ENCODE data around the gene APEH.

Gene APEH

GRCh38 chr3:49673715-49674496 lies at the start of gene APEH:
APEH (plus strand) TSS chr3:49674351; CDS start chr3:49674402, 51 bp downstream.
- peak; percentile 95 for DNase-seq (ENCODE audit: extremely low spot score, insufficient read length, low read depth)
- peak; percentile 100 for FAIRE-seq

- DNase-seq (ENCODE audit: extremely low spot score, insufficient read length, low read depth) (no peak), FAIRE-seq (no peak)
These were observed 49.1 kb upstream of the APEH start for GRCh38 chr3:49625071-49625470.

GRCh38 chr3:49626101-49626581 lies 48.0 kb upstream of the APEH start:
- FAIRE-seq (no peak), DNase-seq (ENCODE audit: extremely low spot score, insufficient read length, low read depth) (no peak)

GRCh38 chr3:49626796-49627195 lies 47.4 kb upstream of the APEH start:
- FAIRE-seq, result no peak
- DNase-seq (ENCODE audit: extremely low spot score, insufficient read length, low read depth), result no peak

- no peak for FAIRE-seq
- no peak for DNase-seq (ENCODE audit: extremely low spot score, insufficient read length, low read depth)
These were observed 46.5 kb upstream of the APEH start for GRCh38 chr3:49627634-49628033.

- no peak for FAIRE-seq
These were observed 45.9 kb upstream of the APEH start for GRCh38 chr3:49628249-49628648.

GRCh38 chr3:49629451-49629850 lies 44.7 kb upstream of the APEH start:
- FAIRE-seq (no peak), DNase-seq (ENCODE audit: extremely low spot score, insufficient read length, low read depth) (no peak)

More at GRCh38 chr3:49628249-49628648, 45.9 kb upstream of the APEH start:
- DNase-seq (ENCODE audit: extremely low spot score, insufficient read length, low read depth), result no peak

GRCh38 chr3:49629866-49630265 lies 44.3 kb upstream of the APEH start:
- DNase-seq (ENCODE audit: extremely low spot score, insufficient read length, low read depth), result no peak
- no peak for FAIRE-seq

- no peak for FAIRE-seq
- DNase-seq (ENCODE audit: extremely low spot score, insufficient read length, low read depth), result no peak
These were observed 43.4 kb upstream of the APEH start for GRCh38 chr3:49630784-49631183.

GRCh38 chr3:49634736-49635135 lies 39.4 kb upstream of the APEH start:
- no peak for FAIRE-seq

GRCh38 chr3:49636883-49637609 lies 37.1 kb upstream of the APEH start:
- DNase-seq (ENCODE audit: extremely low spot score, insufficient read length, low read depth), result no peak
- no peak for FAIRE-seq

More at GRCh38 chr3:49634736-49635135, 39.4 kb upstream of the APEH start:
- DNase-seq (ENCODE audit: extremely low spot score, insufficient read length, low read depth), result no peak

- no peak for FAIRE-seq
- DNase-seq (ENCODE audit: extremely low spot score, insufficient read length, low read depth), result no peak
These were observed 35.7 kb upstream of the APEH start for GRCh38 chr3:49638445-49638844.

- FAIRE-seq (no peak), DNase-seq (ENCODE audit: extremely low spot score, insufficient read length, low read depth) (no peak)
These were observed 34.6 kb upstream of the APEH start for GRCh38 chr3:49639551-49639950.

- DNase-seq (ENCODE audit: extremely low spot score, insufficient read length, low read depth) (no peak), FAIRE-seq (no peak)
These were observed 32.9 kb upstream of the APEH start for GRCh38 chr3:49641292-49641691.

GRCh38 chr3:49641921-49642707 lies 32.0 kb upstream of the APEH start:
- DNase-seq (ENCODE audit: extremely low spot score, insufficient read length, low read depth) (no peak), FAIRE-seq (no peak)

GRCh38 chr3:49642708-49643145 lies 31.4 kb upstream of the APEH start:
- FAIRE-seq (no peak), DNase-seq (ENCODE audit: extremely low spot score, insufficient read length, low read depth) (no peak)

GRCh38 chr3:49644684-49645083 lies 29.5 kb upstream of the APEH start:
- DNase-seq (ENCODE audit: extremely low spot score, insufficient read length, low read depth) (no peak), FAIRE-seq (no peak)

- DNase-seq (ENCODE audit: extremely low spot score, insufficient read length, low read depth) (no peak), FAIRE-seq (no peak)
These were observed 27.9 kb upstream of the APEH start for GRCh38 chr3:49646236-49646635.

- peak; percentile 39 for FAIRE-seq
- no peak for DNase-seq (ENCODE audit: extremely low spot score, insufficient read length, low read depth)
These were observed 26.4 kb upstream of the APEH start for GRCh38 chr3:49647741-49648140.

- DNase-seq (ENCODE audit: extremely low spot score, insufficient read length, low read depth) (no peak), FAIRE-seq (no peak)
These were observed 25.7 kb upstream of the APEH start for GRCh38 chr3:49648354-49649019.

All from GM18507 (cell line).